ENCODE measurements around the gene ANOS1.

ANOS1 gene

GRCh38 chrX:8729811-8730210, 2.1 kb downstream of the ANOS1 start:
- no peak for TF ChIP-seq CTCF (IDR thresholded peaks at IDR 0.05; ENCODE audit: borderline replicate concordance, insufficient read depth, low read depth, low read length)
- H3K4me3 ChIP-seq (ENCODE audit: low read depth, low read length), result no peak overlapping the region

DNA sequence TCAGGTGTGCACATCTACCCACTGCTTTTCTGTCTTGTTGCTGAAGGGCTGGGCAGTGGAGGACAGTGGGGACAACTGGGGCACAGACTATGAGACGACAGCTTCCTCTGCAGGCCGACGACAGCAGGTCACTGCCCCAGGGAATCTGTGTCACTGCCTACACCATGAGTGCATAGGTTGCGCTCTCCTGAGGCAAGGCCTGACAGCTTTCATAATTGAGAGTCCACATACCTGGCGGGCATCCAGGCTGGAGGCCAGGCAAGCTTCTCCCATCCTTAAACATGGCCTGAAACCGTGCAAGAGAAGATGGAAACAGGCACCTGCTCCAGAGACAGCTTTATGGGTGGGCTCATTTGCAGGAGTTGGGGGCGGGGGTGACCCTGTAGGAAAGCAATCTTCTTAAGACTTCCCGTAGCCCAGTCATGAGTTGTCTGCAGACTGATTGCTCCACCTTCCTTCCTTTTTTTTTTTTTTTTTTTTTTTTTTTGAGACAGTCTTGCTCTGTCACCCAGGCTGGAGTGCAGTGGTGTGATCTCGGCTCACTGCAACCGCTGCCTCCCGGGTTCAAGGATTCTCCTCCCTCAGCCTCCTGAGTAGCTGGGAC, 2.9 kb downstream of the ANOS1 start:
- no peak overlapping the region for H3K4me3 ChIP-seq (ENCODE audit: low read depth, low read length)
- TF ChIP-seq CTCF (IDR thresholded peaks at IDR 0.05; ENCODE audit: borderline replicate concordance, insufficient read depth, low read depth, low read length), result no peak

DNA sequence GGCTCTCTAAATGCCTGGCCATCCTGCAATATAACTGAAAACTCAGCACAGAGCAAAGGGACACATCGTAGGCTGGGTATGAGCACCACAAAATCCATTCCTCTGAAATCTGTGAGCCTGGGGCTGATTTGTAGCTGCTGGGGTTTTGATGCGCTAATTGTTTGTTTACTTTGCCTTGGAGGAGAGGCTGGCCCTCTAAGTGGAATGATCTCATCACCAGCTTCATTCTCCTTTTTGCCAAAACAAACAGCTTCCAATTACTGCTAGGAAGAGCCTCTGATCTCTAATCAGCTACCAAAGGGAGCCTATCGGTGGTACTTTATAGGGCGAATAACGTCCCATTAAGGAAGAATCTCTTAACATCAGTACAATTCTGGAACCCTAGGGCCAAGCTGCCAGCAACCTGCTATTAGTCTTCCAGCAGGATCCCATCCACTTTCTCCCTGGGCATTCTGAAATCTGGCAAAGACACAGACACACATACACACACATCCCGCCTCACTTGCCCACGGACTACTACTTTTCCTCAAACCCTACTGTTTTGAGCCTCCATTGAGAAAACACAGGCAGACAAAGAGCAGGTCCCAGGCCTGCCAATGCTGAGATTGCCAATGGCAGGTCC, 5.8 kb downstream of the ANOS1 start:
- no peak overlapping the region for H3K4me3 ChIP-seq (ENCODE audit: low read depth, low read length)
- TF ChIP-seq CTCF (IDR thresholded peaks at IDR 0.05; ENCODE audit: borderline replicate concordance, insufficient read depth, low read depth, low read length), result no peak

DNA sequence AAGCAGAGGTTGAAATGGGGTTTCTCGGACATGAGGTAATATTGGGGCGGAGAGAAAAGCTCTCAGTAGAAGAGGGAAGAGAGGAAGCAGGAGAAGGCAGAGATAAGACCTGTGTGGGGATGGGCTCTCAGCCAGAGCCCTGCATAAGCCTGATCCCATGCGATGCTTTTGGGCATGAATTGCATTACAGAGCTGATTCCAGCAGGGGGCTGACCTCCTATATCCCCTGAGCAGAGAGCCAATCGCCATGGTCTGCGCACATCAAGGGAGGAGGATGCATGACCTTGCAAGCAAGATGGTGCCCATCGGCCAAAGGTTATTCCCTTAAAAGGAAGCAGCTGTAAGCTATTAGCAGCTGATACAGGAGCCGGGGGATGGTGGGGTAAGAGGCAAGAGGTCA, 7.6 kb downstream of the ANOS1 start:
- H3K4me3 ChIP-seq (ENCODE audit: low read depth, low read length), result no peak overlapping the region
- TF ChIP-seq CTCF (IDR thresholded peaks at IDR 0.05; ENCODE audit: borderline replicate concordance, insufficient read depth, low read depth, low read length), result peak; percentile 32; the same call in 1 of the 2 replicates

DNA sequence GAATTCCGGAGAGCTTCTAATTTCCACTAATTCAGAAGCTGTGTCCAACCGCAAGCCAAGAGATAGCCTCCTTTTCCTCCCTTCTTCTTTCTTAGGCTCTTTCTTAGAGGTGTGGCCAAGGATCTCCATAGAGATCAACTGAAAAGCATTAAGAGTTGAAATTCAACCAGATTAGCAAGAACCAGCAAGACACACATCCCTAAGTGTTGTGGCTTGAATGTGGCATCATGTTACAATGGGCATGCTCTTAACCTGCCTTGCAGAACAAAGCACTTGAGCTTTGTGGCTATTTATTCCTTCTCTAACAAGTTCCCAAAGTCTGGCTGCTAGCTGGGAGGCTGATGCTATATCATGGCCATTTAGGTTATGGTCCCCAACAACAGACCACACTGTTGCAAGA, 10.4 kb downstream of the ANOS1 start:
- no peak for TF ChIP-seq CTCF (IDR thresholded peaks at IDR 0.05; ENCODE audit: borderline replicate concordance, insufficient read depth, low read depth, low read length)
- H3K4me3 ChIP-seq (ENCODE audit: low read depth, low read length), result no peak overlapping the region

DNA sequence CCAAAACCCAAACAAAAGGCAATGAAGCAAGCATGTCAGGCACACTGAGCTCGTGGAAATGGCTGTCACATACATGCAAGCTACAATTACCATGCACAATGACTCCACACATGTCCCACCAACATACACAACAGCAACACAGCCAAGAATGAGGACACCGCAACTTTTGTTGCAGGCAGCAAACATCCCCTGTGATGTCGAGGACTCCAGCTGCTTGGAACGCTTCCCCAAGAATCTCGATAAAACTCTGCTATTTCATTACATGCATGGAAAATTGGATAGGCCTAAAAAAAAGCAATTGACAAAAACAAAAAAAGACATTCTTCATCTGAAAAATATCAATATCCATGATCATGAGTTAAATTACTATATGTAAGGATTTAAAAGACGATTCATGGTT, 11.8 kb downstream of the ANOS1 start:
- no peak for TF ChIP-seq CTCF (IDR thresholded peaks at IDR 0.05; ENCODE audit: borderline replicate concordance, insufficient read depth, low read depth, low read length)

GRCh38 chrX:8717354-8717753, 14.6 kb downstream of the ANOS1 start:
- H3K4me3 ChIP-seq (ENCODE audit: low read depth, low read length), result no peak overlapping the region
- TF ChIP-seq CTCF (IDR thresholded peaks at IDR 0.05; ENCODE audit: borderline replicate concordance, insufficient read depth, low read depth, low read length), result no peak

More for the DNA sequence above, 11.8 kb downstream of the ANOS1 start:
- H3K4me3 ChIP-seq (ENCODE audit: low read depth, low read length), result no peak overlapping the region
